ENCODE data around the gene GRIA1.

GRCh38 chr5:153827397-153827796 lies 336.9 kb downstream of the GRIA1 start:
- TF ChIP-seq CTCF (IDR thresholded peaks at IDR 0.05) (no peak), POLR2A (IDR thresholded peaks at IDR 0.05) (no peak)

Measured in breast epithelium (tissue), 3 donors.